Measurements from ENCODE around the gene POLR3GL.

POLR3GL gene

GRCh38 chr1:145975216-145975615, 10.7 kb downstream of the POLR3GL start:
- no peak for DNase-seq (ENCODE audit: low read depth)

DNA sequence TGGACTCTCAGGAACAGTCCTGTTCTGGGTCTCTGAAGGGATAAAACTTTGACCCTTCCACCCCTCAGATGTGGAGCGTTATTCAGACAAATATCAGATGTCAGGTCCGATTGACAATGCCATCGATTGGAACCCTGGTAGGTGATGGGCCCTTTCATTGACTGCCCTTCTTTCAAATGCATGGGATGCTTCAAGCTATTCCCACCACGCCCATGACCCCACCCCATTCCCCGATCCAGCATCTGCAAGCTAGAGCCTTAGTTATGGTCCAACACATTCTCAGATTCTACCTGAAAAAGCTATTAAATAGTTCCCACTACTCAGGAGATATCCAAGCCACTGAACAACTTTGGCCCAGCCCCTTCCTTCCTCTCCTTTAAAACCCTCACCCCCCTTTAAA, 12.5 kb downstream of the POLR3GL start:
- no peak for DNase-seq (ENCODE audit: low read depth)

GRCh38 chr1:145977486-145978470, 13.3 kb downstream of the POLR3GL start:
- peak; percentile 61 for DNase-seq (ENCODE audit: low read depth)

GRCh38 chr1:145978471-145978853, 14.0 kb downstream of the POLR3GL start:
- no peak for DNase-seq (ENCODE audit: low read depth)

GRCh38 chr1:145978854-145979745, 14.6 kb downstream of the POLR3GL start:
- peak; percentile 61 for DNase-seq (ENCODE audit: low read depth)

DNA sequence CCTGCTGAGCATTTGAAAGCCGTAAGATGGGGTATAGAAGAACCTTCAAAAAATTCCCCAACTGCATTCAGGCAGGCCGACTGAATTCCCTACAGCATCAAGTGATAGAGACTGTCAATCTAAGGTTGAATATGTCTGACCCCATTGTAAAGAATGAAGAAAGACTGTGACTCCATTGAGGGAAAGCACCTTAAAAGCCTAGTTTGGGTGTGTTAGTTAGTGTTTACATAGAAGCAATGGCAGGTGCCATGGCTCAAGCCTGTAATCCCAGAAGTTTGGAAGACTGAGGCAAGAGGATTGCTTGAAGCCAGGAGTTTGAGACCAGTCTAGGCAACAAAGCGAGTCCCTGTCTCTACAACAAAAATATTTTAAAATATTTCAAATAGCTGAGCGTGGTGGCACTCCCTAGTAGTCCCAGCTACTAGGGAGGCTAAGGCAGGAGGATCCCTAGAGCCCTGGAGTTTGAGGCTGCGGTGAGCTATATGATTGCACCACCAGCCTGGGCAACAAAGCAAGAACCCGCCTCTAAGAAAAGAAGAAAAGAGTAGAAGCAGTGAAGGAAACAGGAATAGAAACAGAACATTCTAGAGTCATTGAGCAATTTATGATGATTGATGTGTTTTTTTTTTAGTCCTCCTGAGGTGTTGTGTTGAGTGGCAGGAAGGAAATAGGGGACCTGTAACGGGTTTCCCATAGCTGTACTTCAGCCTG, 15.4 kb downstream of the POLR3GL start:
- DNase-seq (ENCODE audit: low read depth) = no peak

GRCh38 chr1:145980457-145980994, 16.0 kb downstream of the POLR3GL start:
- no peak for DNase-seq (ENCODE audit: low read depth)

DNA sequence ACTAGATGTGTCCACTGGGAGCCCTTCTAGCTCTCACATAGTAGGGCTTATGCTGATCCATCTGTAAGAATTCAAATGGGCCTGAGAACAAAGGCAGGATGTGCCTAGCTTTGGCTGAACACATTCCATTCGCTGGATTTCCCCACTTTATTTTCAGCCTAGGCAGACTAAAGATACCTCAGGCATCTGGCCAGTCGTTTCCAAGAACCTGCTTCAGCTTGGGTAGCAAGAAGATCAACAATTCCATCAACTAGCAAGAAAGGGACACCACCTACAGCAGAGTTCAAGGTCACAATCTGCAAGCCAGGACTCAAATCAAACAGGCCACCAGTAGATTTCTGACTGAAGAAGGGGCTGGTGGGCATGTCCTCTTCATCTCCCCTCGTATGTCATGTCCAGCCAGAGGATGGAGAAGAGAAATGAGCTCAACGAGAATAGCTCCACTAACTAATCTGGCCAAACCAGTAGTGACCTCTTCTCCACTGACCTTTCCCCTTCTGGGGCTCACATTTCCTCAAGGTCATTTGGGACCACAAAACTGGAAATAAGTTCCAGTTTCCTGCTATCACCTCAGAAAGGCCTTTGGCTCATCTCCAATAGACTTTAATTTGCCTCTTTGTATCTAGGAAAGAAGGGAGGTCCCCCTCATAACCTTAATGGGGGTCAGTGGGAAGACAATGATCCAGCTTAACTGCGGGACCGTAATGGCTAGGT, 17.7 kb downstream of the POLR3GL start:
- no peak for DNase-seq (ENCODE audit: low read depth)

GRCh38 chr1:145983206-145983675, 18.8 kb downstream of the POLR3GL start:
- DNase-seq (ENCODE audit: low read depth) = no peak

DNA sequence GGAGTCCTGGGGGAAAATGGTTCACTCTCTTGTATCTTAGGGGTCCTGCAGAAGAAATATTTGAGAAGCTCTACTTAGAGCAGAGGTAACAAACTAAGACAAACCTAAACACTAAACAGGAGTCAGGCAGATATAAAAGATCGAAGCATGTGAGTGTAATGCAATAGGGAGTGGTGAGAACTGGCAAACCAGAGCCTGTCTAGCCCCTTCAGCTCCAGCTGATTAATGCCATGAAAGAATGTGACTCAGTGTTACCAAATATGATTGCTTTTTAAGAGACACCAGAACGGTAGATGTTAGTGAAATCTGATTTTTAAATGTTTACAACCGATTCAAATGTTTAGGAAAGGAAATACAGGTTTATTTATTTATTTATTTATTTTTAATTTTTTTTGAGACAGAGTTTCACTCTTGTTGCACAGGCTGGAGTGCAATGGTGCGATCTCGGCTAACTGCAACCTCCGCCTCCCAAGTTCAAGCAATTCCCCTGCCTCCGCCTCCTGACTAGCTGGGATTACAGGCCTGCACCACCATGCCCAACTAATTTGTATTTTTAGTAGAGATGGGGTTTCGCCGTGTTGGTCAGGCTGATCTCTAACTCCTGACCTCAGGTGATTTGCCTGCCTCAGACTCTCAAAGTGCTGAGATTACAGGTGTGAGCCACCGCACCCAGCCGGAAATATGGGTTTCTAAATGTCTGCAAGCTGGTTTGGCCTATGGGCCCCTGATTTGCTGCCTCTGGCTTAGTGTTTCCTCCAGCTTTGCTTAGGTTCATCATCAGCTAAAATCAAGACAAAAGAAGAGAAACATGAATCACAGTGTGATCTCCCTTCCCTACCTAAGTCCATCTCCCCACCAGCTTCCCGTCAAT, 19.7 kb downstream of the POLR3GL start:
- DNase-seq (ENCODE audit: low read depth) = no peak

DNA sequence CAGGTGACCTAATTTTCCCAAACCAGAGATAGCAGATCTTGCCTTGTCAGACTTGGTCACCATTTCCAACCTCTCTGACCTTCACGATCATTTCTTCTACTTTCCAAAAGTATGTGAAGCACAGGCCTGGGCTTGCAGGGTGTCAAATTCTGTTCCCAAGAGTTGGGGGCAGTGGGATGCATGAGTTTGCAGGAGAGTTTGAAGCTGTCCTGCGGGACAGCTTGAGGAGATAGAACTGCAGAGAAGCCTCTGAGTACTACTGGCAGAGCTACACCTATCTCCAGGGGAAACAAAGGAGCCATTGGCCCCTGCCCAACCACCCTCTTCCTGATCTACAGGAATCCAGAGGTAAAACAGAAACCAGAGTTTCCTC, 20.6 kb downstream of the POLR3GL start:
- no peak for DNase-seq (ENCODE audit: low read depth)

- DNase-seq (ENCODE audit: low read depth) = no peak
Measured at GRCh38 chr1:145985502-145986439, 21.3 kb downstream of the POLR3GL start.

DNA sequence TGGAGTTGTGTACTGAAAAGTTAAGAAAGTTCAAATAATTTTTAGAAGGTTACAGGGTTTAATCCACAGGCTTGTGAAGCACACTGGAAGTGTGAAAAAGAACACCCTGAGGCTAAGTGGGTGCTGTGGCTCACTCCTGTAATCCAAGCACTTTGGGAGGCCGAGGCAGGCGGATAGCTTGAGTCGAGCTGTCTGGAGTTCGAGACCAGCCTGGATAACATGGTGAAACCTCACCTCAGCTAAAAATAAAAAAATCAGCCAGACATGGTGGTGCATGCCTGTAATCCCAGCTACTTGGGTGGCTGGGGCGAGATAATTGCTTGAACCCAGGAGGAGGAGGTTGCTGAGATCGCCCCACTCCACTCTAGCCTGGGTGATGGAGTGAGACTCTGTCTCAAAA, 22.1 kb downstream of the POLR3GL start:
- no peak for DNase-seq (ENCODE audit: low read depth)

GRCh38 chr1:145987926-145988325, 23.4 kb downstream of the POLR3GL start:
- DNase-seq (ENCODE audit: low read depth) = no peak

DNA sequence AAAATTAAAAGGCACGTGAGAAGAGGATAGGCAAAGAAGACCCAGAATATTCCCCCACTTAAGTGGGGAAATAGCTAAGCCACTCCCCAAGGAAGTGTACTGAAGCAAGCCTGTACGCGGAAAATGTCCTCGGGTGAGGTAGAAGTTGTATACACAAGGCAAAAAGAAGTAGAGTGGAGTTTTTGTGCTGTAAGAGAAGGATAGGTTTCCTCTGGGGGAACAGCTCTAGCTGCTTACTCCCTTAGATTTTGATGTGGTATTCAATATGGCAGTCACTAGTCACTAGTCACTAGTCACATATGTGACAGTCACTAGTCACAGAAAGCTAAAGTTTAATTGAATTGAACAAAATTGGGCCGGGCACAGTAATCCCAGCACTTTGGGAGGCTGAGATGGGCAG, 24.3 kb downstream of the POLR3GL start:
- DNase-seq (ENCODE audit: low read depth) = no peak

GRCh38 chr1:145990249-145990855, 25.9 kb downstream of the POLR3GL start:
- no peak for DNase-seq (ENCODE audit: low read depth)

DNA sequence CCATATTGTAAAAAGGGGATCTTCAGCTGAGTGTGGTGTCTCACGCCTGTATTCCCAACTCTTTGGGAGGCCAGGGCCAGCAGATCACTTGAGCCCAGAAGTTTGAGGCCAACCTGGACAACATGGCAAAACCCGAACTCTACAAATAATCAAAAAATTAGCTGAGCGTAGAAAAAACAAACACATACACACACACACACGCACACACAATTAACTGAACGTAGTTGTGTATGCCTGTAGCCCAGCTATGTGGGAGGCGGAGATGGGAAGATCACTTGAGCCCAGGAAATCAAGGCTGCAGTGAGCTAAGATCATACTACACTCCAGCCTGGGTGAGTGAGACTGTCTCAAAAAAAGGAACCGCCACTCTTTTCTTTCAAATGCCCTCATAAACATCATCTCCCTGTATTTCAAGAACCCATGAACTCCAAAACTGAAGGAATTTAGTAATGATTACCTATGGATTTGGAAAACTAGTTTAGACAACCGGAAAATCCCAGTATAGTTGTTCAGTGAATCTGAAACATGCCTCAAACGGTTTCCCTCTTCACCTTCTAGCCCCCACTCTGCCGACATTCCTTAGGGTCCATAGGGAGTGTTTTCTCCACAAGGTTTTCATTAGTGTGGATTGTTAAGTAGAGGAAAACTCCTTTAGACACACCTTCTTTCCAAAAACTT, 27.4 kb downstream of the POLR3GL start:
- no peak for DNase-seq (ENCODE audit: low read depth)

DNA sequence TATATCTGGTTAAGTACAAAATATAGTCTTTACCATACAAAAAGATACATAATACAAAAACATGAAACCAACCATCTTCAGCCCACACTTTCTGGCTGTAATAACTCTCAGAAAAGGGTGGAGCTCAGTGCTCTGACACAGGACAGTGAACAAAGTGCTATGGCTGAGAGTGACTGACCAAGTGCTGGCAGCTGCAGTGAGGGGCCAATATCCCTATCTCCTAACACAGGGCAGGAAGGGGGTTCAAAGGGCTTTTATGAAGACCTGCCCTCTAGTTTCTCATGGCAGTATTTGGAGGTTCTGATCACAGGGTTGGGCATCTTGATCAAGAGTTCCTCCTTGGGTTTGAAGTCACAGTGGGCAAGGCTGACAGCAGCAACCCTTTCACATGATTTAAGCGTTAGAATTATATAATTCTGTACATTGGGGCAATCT, 28.0 kb downstream of the POLR3GL start:
- DNase-seq (ENCODE audit: low read depth) = no peak
